CD14-positive monocyte (primary cell): ENCODE data around the gene MYORG. TPM values are rescaled to one million over a fixed set of nuclear protein-coding genes. Genes with fewer than 3 reads are reported as not detected.
A peak's percentile ranks its signal among the peaks of the same experiment; 100 is the strongest.

Experiments used
- DNase-seq, 3 donors: peaks; one replicate each; pipeline ENCODE4 v3.0.0-alpha.2; 2011 to 2022
- H2AFZ ChIP-seq: 2 replicates; pipeline ENCODE4 v1.6.0; 2012; ENCODE audit warnings: mild to moderate bottlenecking, low read depth, low read length, inconsistent platforms; ENCODE audit not compliant: insufficient read depth, poor library complexity, severe bottlenecking
- H3K27ac ChIP-seq, 2 donors: 1 replicate in 1 of 2; 2 replicates in 1 of 2; pipeline ENCODE4 v1.5.1; 2012 to 2013; ENCODE audit warnings: low read length in 2 of 2, control low read depth in 1 of 2, inconsistent platforms in 1 of 2, low read depth in 1 of 2, mild to moderate bottlenecking in 1 of 2
- H3K27me3 ChIP-seq, 2 donors: one replicate each; pipeline versions ENCODE4 v1.6.0 to v1.6.1; 2011 to 2013; ENCODE audit warnings: low read length in 2 of 2; ENCODE audit not compliant: control insufficient read depth in 2 of 2, insufficient read depth in 2 of 2
- H3K36me3 ChIP-seq, 2 donors: replicated peaks in 1 of 2; 1 replicate in 1 of 2; 2 replicates in 1 of 2; pipeline versions ENCODE4 v1.5.1 to v1.6.1; 2012 to 2013; ENCODE audit warnings: low read length in 2 of 2, control low read depth in 1 of 2, inconsistent platforms in 1 of 2, mild to moderate bottlenecking in 1 of 2; ENCODE audit not compliant: insufficient read depth in 2 of 2, control insufficient read depth in 1 of 2
- H3K4me1 ChIP-seq, 2 donors: 1 replicate in 1 of 2; 2 replicates in 1 of 2; pipeline versions ENCODE4 v1.5.1 to v1.6.1; 2012 to 2013; ENCODE audit warnings: low read length in 2 of 2, control low read depth in 1 of 2, inconsistent platforms in 1 of 2, mild to moderate bottlenecking in 1 of 2, moderate library complexity in 1 of 2; ENCODE audit not compliant: insufficient read depth in 2 of 2, control insufficient read depth in 1 of 2
- H3K4me2 ChIP-seq: replicated peaks from 2 replicates; pipeline ENCODE3; 2012; ENCODE audit warnings: low read length, moderate library complexity, mild to moderate bottlenecking; ENCODE audit not compliant: poor library complexity, severe bottlenecking; ENCODE audit errors: extremely low read depth
- H3K4me3 ChIP-seq, 3 experiments: fragments of 200-600 bp in 1 of 3; sonication (generic) in 1 of 3; replicated peaks in 1 of 3; 1 replicate in 2 of 3; 2 replicates in 1 of 3; pipeline ENCODE4 v1.5.1; 2011 to 2013; ENCODE audit warnings: low read length in 3 of 3, mild to moderate bottlenecking in 3 of 3, control low read depth in 2 of 3, low read depth in 2 of 3, inconsistent platforms in 1 of 3, moderate library complexity in 1 of 3
- H3K79me2 ChIP-seq: 2 replicates; pipeline ENCODE4 v1.6.0; 2012; ENCODE audit warnings: mild to moderate bottlenecking, control low read depth, inconsistent platforms, low read length, moderate library complexity; ENCODE audit not compliant: insufficient read depth
- H3K9ac ChIP-seq: 2 replicates; pipeline ENCODE4 v1.6.0; 2017; ENCODE audit warnings: low read length, mild to moderate bottlenecking; ENCODE audit not compliant: insufficient read depth, poor library complexity, severe bottlenecking
- H3K9me3 ChIP-seq, 2 donors: replicated peaks in 1 of 2; 1 replicate in 1 of 2; 2 replicates in 1 of 2; pipeline versions ENCODE4 v1.5.1 to v1.6.1; 2012 to 2013; ENCODE audit warnings: low read length in 2 of 2, control low read depth in 1 of 2; ENCODE audit not compliant: control insufficient read depth in 1 of 2, insufficient read depth in 1 of 2
- H4K20me1 ChIP-seq: 2 replicates; pipeline ENCODE4 v1.6.0; 2012; ENCODE audit warnings: mild to moderate bottlenecking, low read length, control low read depth, moderate library complexity; ENCODE audit not compliant: insufficient read depth
- H3K27ac Mint-ChIP-seq, 7 donors: one replicate each; pipeline ENCODE4 v1.8.0; 2020; ENCODE audit warnings: mild to moderate bottlenecking in 7 of 7, mixed read lengths in 7 of 7, moderate library complexity in 6 of 7, inconsistent platforms in 2 of 7
- H3K27me3 Mint-ChIP-seq, 3 donors: one replicate each; pipeline ENCODE4 v1.8.0; 2021 to 2022; ENCODE audit warnings: low read depth in 3 of 3, mild to moderate bottlenecking in 3 of 3, mixed read lengths in 3 of 3, moderate library complexity in 3 of 3, inconsistent platforms in 1 of 3
- H3K36me3 Mint-ChIP-seq, 2 donors: one replicate each; pipeline ENCODE4 v1.8.0; 2020; ENCODE audit warnings: mixed read lengths in 2 of 2, inconsistent platforms in 1 of 2, mild to moderate bottlenecking in 1 of 2
- H3K4me1 Mint-ChIP-seq: one replicate; pipeline ENCODE4 v1.8.0; 2020; ENCODE audit warnings: mild to moderate bottlenecking, mixed read lengths
- H3K4me3 Mint-ChIP-seq, 2 donors: one replicate each; pipeline ENCODE4 v1.8.0; 2020; ENCODE audit warnings: mild to moderate bottlenecking in 2 of 2, mixed read lengths in 2 of 2, moderate library complexity in 1 of 2
- H3K9me3 Mint-ChIP-seq, 7 donors: one replicate each; pipeline ENCODE4 v1.8.0; 2020 to 2022; ENCODE audit warnings: mixed read lengths in 7 of 7, mild to moderate bottlenecking in 6 of 7, moderate library complexity in 6 of 7, inconsistent platforms in 2 of 7
- WGBS: methylation state at CpG from one replicate; pipeline ENCODE4 v1.1.5; 2013; ENCODE audit warnings: missing lambda C conversion rate; ENCODE audit not compliant: insufficient coverage; 5-methylcytosine and 5-hydroxymethylcytosine counted together
- intact Hi-C, 2 donors: fragments of 100-400 bp; cut with micrococcal nuclease; formaldehyde crosslinking; loops; one replicate each; pipeline versions ENCODE4 v1.15.0 to v1.15.1; 2023
- polyA plus RNA-seq, 3 donors: library from polyadenylated mRNA; depleted of rRNA in 1 of 3; unstranded in 2 of 3; stranded (reverse) in 1 of 3; fragments of 300-500 nt in 2 of 3; fragments of >200 nt in 1 of 3; fragmentation: Illumina TruSeq in 2 of 3; gene quantifications; 1 replicate in 2 of 3; 2 replicates in 1 of 3; pipeline ENCODE4 v1.2.3, GENCODE V29; 2012 to 2021
- TF ChIP-seq, protein P1 (sequence below): fragments of 200-600 bp; IDR thresholded peaks from one replicate; pipeline ENCODE4 v1.8.0; 2022; ENCODE audit warnings: antibody characterized with exemption, mild to moderate bottlenecking

Gene MYORG
- polyA plus RNA-seq, 3 donors = 0.01 to 0.05 TPM; not detected in 1

DNA sequence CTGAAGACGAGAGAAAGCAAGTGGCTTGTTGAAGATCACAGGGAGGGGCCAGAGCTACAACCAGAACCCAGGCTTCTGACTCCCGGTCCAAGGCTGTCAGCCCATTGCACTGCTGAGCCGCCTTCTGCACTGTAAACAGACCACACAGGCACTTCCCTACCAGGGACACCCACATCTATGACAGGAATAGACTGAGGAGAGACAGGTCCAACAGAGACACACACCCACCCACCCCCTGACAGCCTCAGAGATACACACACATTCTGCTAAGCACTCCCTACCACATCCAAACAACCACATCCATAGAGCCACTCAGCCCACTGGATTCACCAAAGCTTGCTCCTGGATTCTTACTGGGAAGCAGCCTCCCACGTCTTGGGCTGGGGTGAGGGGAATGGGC lies 23.0 kb upstream of the MYORG start:
- H3K4me1 ChIP-seq = no peaks in the 10 kb centered on the region
- TF ChIP-seq, protein P1, sequence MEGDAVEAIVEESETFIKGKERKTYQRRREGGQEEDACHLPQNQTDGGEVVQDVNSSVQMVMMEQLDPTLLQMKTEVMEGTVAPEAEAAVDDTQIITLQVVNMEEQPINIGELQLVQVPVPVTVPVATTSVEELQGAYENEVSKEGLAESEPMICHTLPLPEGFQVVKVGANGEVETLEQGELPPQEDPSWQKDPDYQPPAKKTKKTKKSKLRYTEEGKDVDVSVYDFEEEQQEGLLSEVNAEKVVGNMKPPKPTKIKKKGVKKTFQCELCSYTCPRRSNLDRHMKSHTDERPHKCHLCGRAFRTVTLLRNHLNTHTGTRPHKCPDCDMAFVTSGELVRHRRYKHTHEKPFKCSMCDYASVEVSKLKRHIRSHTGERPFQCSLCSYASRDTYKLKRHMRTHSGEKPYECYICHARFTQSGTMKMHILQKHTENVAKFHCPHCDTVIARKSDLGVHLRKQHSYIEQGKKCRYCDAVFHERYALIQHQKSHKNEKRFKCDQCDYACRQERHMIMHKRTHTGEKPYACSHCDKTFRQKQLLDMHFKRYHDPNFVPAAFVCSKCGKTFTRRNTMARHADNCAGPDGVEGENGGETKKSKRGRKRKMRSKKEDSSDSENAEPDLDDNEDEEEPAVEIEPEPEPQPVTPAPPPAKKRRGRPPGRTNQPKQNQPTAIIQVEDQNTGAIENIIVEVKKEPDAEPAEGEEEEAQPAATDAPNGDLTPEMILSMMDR = no peak
- H3K4me1 Mint-ChIP-seq = no peaks in the 10 kb centered on the region
- H3K27me3 ChIP-seq = no peaks in the 10 kb centered on the region
- H4K20me1 ChIP-seq = no peaks in the 10 kb centered on the region
- H3K4me2 ChIP-seq = no peak overlapping the region
- no peak overlapping the region for H3K9ac ChIP-seq
- H3K9me3 Mint-ChIP-seq = peaks cover 0 to 2% (median 0%) of the 10 kb centered on the region in 7 donors
- no peak overlapping the region for H3K27ac ChIP-seq
- no peak for DNase-seq
- H3K4me3 Mint-ChIP-seq = no peak overlapping the region
- no peaks in the 10 kb centered on the region for H3K79me2 ChIP-seq
- H3K4me3 ChIP-seq = no peak overlapping the region
- H3K27ac Mint-ChIP-seq = peak overlapping the region in 1 of 7 donors; percentile 9
- intact Hi-C loops = no loop called here
- WGBS = 100% methylated on average over 3 of the region's 4 CpGs
- peaks cover 23 to 53% of the 10 kb centered on the region in 2 donors for H3K36me3 ChIP-seq
- H3K9me3 ChIP-seq = no peaks in the 10 kb centered on the region
- peaks cover 1 to 4% (median 2%) of the 10 kb centered on the region in 3 donors for H3K27me3 Mint-ChIP-seq
- H3K36me3 Mint-ChIP-seq = peaks cover 29 to 47% of the 10 kb centered on the region in 2 donors
- H2AFZ ChIP-seq = no peak overlapping the region

DNA sequence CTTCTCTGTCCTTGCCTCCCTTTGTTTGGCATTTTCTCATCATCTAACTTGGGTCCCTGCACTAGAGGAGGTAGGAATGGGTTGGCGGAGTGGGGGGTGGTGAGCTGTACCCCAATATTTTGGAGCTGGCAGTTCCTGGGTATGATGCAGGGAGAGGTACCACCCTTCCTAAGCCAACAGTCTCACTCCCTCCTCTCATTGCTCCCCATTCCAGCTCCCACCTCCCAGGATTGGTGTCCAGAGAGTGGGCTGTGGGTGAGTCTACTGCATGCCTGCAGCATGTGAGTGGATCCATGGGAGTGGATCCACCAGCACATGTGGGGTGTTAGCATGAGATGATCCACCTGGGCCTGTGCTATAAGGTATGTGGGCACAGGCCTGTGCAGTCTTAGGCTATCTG lies 22.2 kb upstream of the MYORG start:
- Histone ChIP-seq H3K27me3 (no peaks in the 10 kb centered on the region), H3K9me3 (no peaks in the 10 kb centered on the region), H3K4me2 (no peak overlapping the region), H4K20me1 (no peaks in the 10 kb centered on the region), H3K4me1 (no peaks in the 10 kb centered on the region), H3K9ac (no peak overlapping the region), H3K79me2 (no peaks in the 10 kb centered on the region), H3K4me3 (no peak overlapping the region), H3K36me3 (peaks cover 23 to 53% of the 10 kb centered on the region in 2 donors), H2AFZ (no peak overlapping the region), H3K27ac (no peak overlapping the region)
- Mint-ChIP-seq H3K27ac (no peak overlapping the region), H3K4me3 (no peak overlapping the region), H3K36me3 (peaks cover 27 to 43% of the 10 kb centered on the region in 2 donors), H3K9me3 (peaks cover 0 to 3% (median 0%) of the 10 kb centered on the region in 7 donors), H3K4me1 (no peaks in the 10 kb centered on the region), H3K27me3 (peaks cover 4 to 5% (median 4%) of the 10 kb centered on the region in 3 donors)
- no peak for DNase-seq
- intact Hi-C loops = no loop called here
- WGBS = no CpG with 5 or more reads among the region's 1 CpG
- TF ChIP-seq, protein P1 = no peak
